ENCODE results near the gene PLOD1. TPM values are rescaled to one million over a fixed set of nuclear protein-coding genes. Genes with fewer than 3 reads are reported as not detected.
"Not testable (repeated sequence)": the region's sequence is repeated elsewhere in the genome, so short reads cannot be mapped to it uniquely, and the experiment has no call there.

Gene PLOD1
- polyA plus RNA-seq, 1 donor from 2014 or later: 2.1 TPM

DNA sequence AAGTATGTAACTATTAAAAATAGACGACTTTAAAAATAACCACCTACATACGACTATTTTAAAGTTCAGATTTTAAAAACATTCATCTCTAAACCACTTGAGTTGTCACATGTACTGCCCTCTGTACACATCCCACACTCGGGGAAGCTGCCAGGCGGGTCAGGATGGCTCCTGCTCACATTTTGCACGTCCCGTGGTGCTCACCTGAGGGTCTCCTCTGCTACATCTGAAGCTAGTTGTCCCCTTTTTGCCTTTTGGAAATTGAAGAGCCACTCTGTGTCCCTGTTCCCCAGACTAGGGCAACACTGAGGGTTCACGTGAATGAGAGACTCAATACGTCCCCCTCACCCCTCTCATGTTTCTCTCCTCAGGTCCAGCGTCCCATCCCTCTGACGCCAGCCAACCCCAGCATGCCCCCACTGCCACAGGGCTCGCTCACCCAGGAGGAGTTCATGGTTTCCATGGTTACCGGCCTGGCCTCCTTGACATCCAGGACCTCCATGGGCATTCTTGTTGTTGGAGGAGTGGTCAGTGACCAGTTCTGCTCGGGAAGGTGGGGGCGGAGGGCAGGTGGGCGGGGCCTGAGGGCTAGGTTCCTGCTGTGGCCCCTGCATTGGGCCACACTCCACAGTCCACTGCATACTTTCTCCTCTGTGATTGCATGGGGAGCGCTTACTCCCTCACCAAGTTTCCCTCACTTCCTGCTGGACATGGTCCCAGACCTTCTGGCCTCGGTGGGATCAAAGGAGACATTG, 71.8 kb downstream of the PLOD1 start:
- Histone ChIP-seq H3K27ac (ENCODE audit: low read length) (no peak overlapping the region), H2AFZ (ENCODE audit: low read depth, low read length) (no peak overlapping the region), H4K20me1 (ENCODE audit: insufficient read depth) (no peaks in the 10 kb centered on the region), H3K36me3 (ENCODE audit: insufficient read depth, low read length) (peaks cover 13% of the 10 kb centered on the region), H3K27me3 (ENCODE audit: insufficient read depth, low read depth, low read length) (no peaks in the 10 kb centered on the region), H3K79me2 (replicated peaks; ENCODE audit: insufficient read depth, low read length) (no peaks in the 10 kb centered on the region), H3K4me2 (ENCODE audit: low read length) (no peak overlapping the region), H3K4me3 (ENCODE audit: low read length) (no peak overlapping the region), H3K9ac (ENCODE audit: low read length) (no peak overlapping the region), H3K9me3 (ENCODE audit: low read length) (no peaks in the 10 kb centered on the region), H3K9me2 (ENCODE audit: insufficient read depth, low read length) (no peaks in the 10 kb centered on the region), H3F3A (ENCODE audit: insufficient read depth, low read length, poor library complexity, severe bottlenecking) (no peaks in the 10 kb centered on the region)
- TF ChIP-seq RAD21 (conservative IDR thresholded peaks at IDR 0.05) (no peak), SMC3 (conservative IDR thresholded peaks at IDR 0.05; ENCODE audit: poor library complexity) (no peak), TAF1 (IDR thresholded peaks at IDR 0.05; ENCODE audit: low read depth) (no peak), EZH2 (IDR thresholded peaks at IDR 0.05; ENCODE audit: borderline replicate concordance, insufficient read depth, low read length, poor library complexity, severe bottlenecking) (no peak), MXI1 (conservative IDR thresholded peaks at IDR 0.05; ENCODE audit: poor library complexity, severe bottlenecking) (no peak), POLR2AphosphoS5 (IDR thresholded peaks at IDR 0.05) (no peak), EP300 (conservative IDR thresholded peaks at IDR 0.05; ENCODE audit: poor library complexity, severe bottlenecking) (no peak)
- TF ChIP-seq, protein P1, sequence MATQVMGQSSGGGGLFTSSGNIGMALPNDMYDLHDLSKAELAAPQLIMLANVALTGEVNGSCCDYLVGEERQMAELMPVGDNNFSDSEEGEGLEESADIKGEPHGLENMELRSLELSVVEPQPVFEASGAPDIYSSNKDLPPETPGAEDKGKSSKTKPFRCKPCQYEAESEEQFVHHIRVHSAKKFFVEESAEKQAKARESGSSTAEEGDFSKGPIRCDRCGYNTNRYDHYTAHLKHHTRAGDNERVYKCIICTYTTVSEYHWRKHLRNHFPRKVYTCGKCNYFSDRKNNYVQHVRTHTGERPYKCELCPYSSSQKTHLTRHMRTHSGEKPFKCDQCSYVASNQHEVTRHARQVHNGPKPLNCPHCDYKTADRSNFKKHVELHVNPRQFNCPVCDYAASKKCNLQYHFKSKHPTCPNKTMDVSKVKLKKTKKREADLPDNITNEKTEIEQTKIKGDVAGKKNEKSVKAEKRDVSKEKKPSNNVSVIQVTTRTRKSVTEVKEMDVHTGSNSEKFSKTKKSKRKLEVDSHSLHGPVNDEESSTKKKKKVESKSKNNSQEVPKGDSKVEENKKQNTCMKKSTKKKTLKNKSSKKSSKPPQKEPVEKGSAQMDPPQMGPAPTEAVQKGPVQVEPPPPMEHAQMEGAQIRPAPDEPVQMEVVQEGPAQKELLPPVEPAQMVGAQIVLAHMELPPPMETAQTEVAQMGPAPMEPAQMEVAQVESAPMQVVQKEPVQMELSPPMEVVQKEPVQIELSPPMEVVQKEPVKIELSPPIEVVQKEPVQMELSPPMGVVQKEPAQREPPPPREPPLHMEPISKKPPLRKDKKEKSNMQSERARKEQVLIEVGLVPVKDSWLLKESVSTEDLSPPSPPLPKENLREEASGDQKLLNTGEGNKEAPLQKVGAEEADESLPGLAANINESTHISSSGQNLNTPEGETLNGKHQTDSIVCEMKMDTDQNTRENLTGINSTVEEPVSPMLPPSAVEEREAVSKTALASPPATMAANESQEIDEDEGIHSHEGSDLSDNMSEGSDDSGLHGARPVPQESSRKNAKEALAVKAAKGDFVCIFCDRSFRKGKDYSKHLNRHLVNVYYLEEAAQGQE (IDR thresholded peaks at IDR 0.05; ENCODE audit: borderline replicate concordance): no peak
- TF ChIP-seq, protein P2, sequence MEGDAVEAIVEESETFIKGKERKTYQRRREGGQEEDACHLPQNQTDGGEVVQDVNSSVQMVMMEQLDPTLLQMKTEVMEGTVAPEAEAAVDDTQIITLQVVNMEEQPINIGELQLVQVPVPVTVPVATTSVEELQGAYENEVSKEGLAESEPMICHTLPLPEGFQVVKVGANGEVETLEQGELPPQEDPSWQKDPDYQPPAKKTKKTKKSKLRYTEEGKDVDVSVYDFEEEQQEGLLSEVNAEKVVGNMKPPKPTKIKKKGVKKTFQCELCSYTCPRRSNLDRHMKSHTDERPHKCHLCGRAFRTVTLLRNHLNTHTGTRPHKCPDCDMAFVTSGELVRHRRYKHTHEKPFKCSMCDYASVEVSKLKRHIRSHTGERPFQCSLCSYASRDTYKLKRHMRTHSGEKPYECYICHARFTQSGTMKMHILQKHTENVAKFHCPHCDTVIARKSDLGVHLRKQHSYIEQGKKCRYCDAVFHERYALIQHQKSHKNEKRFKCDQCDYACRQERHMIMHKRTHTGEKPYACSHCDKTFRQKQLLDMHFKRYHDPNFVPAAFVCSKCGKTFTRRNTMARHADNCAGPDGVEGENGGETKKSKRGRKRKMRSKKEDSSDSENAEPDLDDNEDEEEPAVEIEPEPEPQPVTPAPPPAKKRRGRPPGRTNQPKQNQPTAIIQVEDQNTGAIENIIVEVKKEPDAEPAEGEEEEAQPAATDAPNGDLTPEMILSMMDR (IDR thresholded peaks at IDR 0.05; ENCODE audit: poor library complexity, severe bottlenecking): no peak

DNA sequence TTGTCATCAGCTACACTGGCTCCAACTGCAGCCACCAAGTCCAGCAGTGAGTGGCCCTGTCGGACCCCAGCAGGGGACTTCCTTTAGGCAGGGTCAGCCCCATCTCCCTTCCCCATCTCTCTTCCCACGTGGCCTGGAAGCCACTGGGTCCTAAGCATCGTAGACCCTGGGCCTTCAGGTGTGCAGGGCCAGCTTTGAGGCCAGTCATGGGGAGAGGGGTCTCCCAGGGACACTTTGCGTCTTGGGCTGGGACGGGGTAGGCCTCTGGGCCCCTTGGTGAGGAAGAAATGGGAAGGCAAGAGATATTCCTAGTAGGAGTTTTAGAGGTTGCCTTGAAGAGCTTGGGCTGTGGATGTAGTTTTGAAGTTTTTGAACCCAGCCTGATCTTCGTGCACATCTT, 72.7 kb downstream of the PLOD1 start:
- H3K9me2 ChIP-seq (ENCODE audit: insufficient read depth, low read length): no peaks in the 10 kb centered on the region
- H3K79me2 ChIP-seq (replicated peaks; ENCODE audit: insufficient read depth, low read length): no peaks in the 10 kb centered on the region
- no peaks in the 10 kb centered on the region for H4K20me1 ChIP-seq (ENCODE audit: insufficient read depth)
- TF ChIP-seq TAF1 (IDR thresholded peaks at IDR 0.05; ENCODE audit: low read depth) (no peak), POLR2AphosphoS5 (IDR thresholded peaks at IDR 0.05) (no peak), EP300 (conservative IDR thresholded peaks at IDR 0.05; ENCODE audit: poor library complexity, severe bottlenecking) (no peak), SMC3 (conservative IDR thresholded peaks at IDR 0.05; ENCODE audit: poor library complexity) (no peak), MXI1 (conservative IDR thresholded peaks at IDR 0.05; ENCODE audit: poor library complexity, severe bottlenecking) (no peak), RAD21 (conservative IDR thresholded peaks at IDR 0.05) (no peak), EZH2 (IDR thresholded peaks at IDR 0.05; ENCODE audit: borderline replicate concordance, insufficient read depth, low read length, poor library complexity, severe bottlenecking) (no peak)
- TF ChIP-seq, protein P1 (IDR thresholded peaks at IDR 0.05; ENCODE audit: borderline replicate concordance): no peak
- TF ChIP-seq, protein P2 (IDR thresholded peaks at IDR 0.05; ENCODE audit: poor library complexity, severe bottlenecking): no peak
- H2AFZ ChIP-seq (ENCODE audit: low read depth, low read length): no peak overlapping the region
- no peaks in the 10 kb centered on the region for H3K9me3 ChIP-seq (ENCODE audit: low read length)
- H3K4me2 ChIP-seq (ENCODE audit: low read length): no peak overlapping the region
- no peak overlapping the region for H3K4me3 ChIP-seq (ENCODE audit: low read length)
- H3K27ac ChIP-seq (ENCODE audit: low read length): no peak overlapping the region
- H3F3A ChIP-seq (ENCODE audit: insufficient read depth, low read length, poor library complexity, severe bottlenecking): no peaks in the 10 kb centered on the region
- no peak overlapping the region for H3K9ac ChIP-seq (ENCODE audit: low read length)
- H3K27me3 ChIP-seq (ENCODE audit: insufficient read depth, low read depth, low read length): no peaks in the 10 kb centered on the region
- H3K36me3 ChIP-seq (ENCODE audit: insufficient read depth, low read length): peaks cover 16% of the 10 kb centered on the region

DNA sequence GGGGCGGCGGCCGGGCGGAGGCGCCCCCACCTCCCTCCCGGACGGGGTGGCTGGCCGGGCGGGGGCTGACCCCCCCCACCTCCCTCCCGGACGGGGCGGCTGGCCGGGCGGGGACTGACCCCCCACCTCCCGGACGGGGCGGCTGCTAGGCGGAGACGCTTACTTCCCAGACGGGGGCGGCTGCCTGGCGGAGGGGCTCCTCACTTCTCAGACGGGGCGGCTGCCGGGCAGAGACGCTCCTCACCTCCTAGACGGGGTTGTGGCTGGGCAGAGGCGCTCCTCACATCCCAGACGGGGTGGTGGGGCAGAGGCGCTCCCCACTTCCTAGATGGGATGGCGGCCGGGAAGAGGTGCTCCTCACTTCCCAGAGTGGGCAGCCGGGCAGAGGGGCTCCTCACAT, 73.8 kb downstream of the PLOD1 start:
- peaks cover 16% of the 10 kb centered on the region for H3K36me3 ChIP-seq (ENCODE audit: insufficient read depth, low read length)

More for the DNA sequence above, 73.8 kb downstream of the PLOD1 start:
- H3F3A ChIP-seq (ENCODE audit: insufficient read depth, low read length, poor library complexity, severe bottlenecking); H3K4me3 ChIP-seq (ENCODE audit: low read length); H4K20me1 ChIP-seq (ENCODE audit: insufficient read depth); H3K9ac ChIP-seq (ENCODE audit: low read length); H3K27ac ChIP-seq (ENCODE audit: low read length); H3K27me3 ChIP-seq (ENCODE audit: insufficient read depth, low read depth, low read length); H3K79me2 ChIP-seq (replicated peaks; ENCODE audit: insufficient read depth, low read length); H3K9me2 ChIP-seq (ENCODE audit: insufficient read depth, low read length); H3K9me3 ChIP-seq (ENCODE audit: low read length); H3K4me2 ChIP-seq (ENCODE audit: low read length); H2AFZ ChIP-seq (ENCODE audit: low read depth, low read length): not testable (repeated sequence)
